Fibroblast of lung (primary cell): ENCODE measurements around the gene F10. TPM values are rescaled to one million over a fixed set of nuclear protein-coding genes. Genes with fewer than 3 reads are reported as not detected.

ENCODE experiments used
- DNase-seq, 2 donors: peaks; one replicate each; pipeline versions ENCODE4 v3.0.0 to v3.0.0-alpha.2; 2010; ENCODE audit warnings: low read depth in 2 of 2
- H2AFZ ChIP-seq: 2 replicates; pipeline ENCODE4 v1.5.1; 2012; ENCODE audit warnings: low read length, control low read depth, inconsistent platforms
- H3K27ac ChIP-seq: 2 replicates; pipeline ENCODE4 v1.5.1; 2011; ENCODE audit warnings: low read length, control low read depth; ENCODE audit not compliant: insufficient read depth
- H3K27me3 ChIP-seq: 2 replicates; pipeline ENCODE4 v1.5.1; 2011; ENCODE audit warnings: mild to moderate bottlenecking, low read length; ENCODE audit not compliant: control insufficient read depth, insufficient read depth
- H3K36me3 ChIP-seq: 2 replicates; pipeline ENCODE4 v1.5.1; 2011; ENCODE audit warnings: low read length; ENCODE audit not compliant: control insufficient read depth, insufficient read depth
- H3K4me1 ChIP-seq: 2 replicates; pipeline ENCODE4 v1.5.1; 2011; ENCODE audit warnings: low read length; ENCODE audit not compliant: control insufficient read depth, insufficient read depth; ENCODE audit errors: extremely low read depth
- H3K4me2 ChIP-seq: 2 replicates; pipeline ENCODE4 v1.5.1; 2011; ENCODE audit warnings: low read length, control low read depth; ENCODE audit not compliant: insufficient read depth; ENCODE audit errors: extremely low read depth
- H3K4me3 ChIP-seq, 4 experiments: fragments of 200-600 bp in 1 of 4; sonication (generic) in 1 of 4; replicated peaks in 1 of 4; 2 replicates each; pipeline ENCODE4 v1.5.1; 2011 to 2016; ENCODE audit warnings: low read length in 4 of 4, low read depth in 3 of 4, mild to moderate bottlenecking in 3 of 4, control low read depth in 2 of 4, inconsistent platforms in 1 of 4, mixed read lengths in 1 of 4; ENCODE audit not compliant: insufficient read depth in 1 of 4; ENCODE audit errors: control extremely low read depth in 1 of 4
- H3K79me2 ChIP-seq: 2 replicates; pipeline ENCODE4 v1.5.1; 2012; ENCODE audit warnings: mild to moderate bottlenecking, low read length, inconsistent platforms; ENCODE audit not compliant: control insufficient read depth, insufficient read depth
- H3K9ac ChIP-seq: 2 replicates; pipeline ENCODE4 v1.5.1; 2011; ENCODE audit warnings: mild to moderate bottlenecking, low read length, control low read depth; ENCODE audit not compliant: insufficient read depth
- H3K9me3 ChIP-seq: 2 replicates; pipeline ENCODE4 v1.5.1; 2012; ENCODE audit warnings: low read depth, low read length; ENCODE audit not compliant: control insufficient read depth, insufficient read depth
- H4K20me1 ChIP-seq: 2 replicates; pipeline ENCODE4 v1.5.1; 2011; ENCODE audit warnings: low read length; ENCODE audit not compliant: control insufficient read depth, insufficient read depth; ENCODE audit errors: extremely low read depth
- EZH2 ChIP-seq: IDR thresholded peaks from 2 replicates; pipeline ENCODE4 v1.5.1; 2012; ENCODE audit warnings: low read length, control low read depth, mild to moderate bottlenecking; ENCODE audit errors: missing control alignments
- polyA plus RNA-seq, 2 donors: library from polyadenylated mRNA; depleted of rRNA in 1 of 2; stranded (reverse) in 1 of 2; unstranded in 1 of 2; fragments of >200 nt; gene quantifications; 2 replicates each; pipeline ENCODE4 v1.2.1, GENCODE V29; 2011 to 2012; ENCODE audit warnings: missing spikeins in 1 of 2
- total RNA-seq: library from RNA; depleted of rRNA; stranded (reverse); fragments of >200 nt; gene quantifications from 2 replicates; pipeline ENCODE4 v1.2.1, GENCODE V29; 2014
- TF ChIP-seq, protein P1 (sequence below), 2 donors: IDR thresholded peaks in 1 of 2; conservative IDR thresholded peaks in 1 of 2; 1 replicate in 1 of 2; 2 replicates in 1 of 2; pipeline ENCODE4 v1.5.1; 2011 to 2012; ENCODE audit warnings: low read length in 2 of 2, control low read depth in 1 of 2, inconsistent platforms in 1 of 2, low read depth in 1 of 2, mild to moderate bottlenecking in 1 of 2

Gene F10
- total and polyA plus RNA-seq, 2 donors (not counting 1 experiment from before 2014, with no cell fraction given) = 39.9 to 41.5 TPM

GRCh38 chr13:113120300-113121182 lies 2.1 kb upstream of the F10 start:
- no peaks in the 10 kb centered on the region for H4K20me1 ChIP-seq
- DNase-seq = no peak
- no peak for TF ChIP-seq EZH2
- TF ChIP-seq, protein P1, sequence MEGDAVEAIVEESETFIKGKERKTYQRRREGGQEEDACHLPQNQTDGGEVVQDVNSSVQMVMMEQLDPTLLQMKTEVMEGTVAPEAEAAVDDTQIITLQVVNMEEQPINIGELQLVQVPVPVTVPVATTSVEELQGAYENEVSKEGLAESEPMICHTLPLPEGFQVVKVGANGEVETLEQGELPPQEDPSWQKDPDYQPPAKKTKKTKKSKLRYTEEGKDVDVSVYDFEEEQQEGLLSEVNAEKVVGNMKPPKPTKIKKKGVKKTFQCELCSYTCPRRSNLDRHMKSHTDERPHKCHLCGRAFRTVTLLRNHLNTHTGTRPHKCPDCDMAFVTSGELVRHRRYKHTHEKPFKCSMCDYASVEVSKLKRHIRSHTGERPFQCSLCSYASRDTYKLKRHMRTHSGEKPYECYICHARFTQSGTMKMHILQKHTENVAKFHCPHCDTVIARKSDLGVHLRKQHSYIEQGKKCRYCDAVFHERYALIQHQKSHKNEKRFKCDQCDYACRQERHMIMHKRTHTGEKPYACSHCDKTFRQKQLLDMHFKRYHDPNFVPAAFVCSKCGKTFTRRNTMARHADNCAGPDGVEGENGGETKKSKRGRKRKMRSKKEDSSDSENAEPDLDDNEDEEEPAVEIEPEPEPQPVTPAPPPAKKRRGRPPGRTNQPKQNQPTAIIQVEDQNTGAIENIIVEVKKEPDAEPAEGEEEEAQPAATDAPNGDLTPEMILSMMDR (conservative IDR thresholded peaks at IDR 0.05 in 1 of 2, IDR thresholded peaks at IDR 0.05 in 1 of 2; ENCODE audit: low read depth in 1 of 2, low read length in 2 of 2) = no peak
- no peak overlapping the region for H2AFZ ChIP-seq
- peaks cover 2% of the 10 kb centered on the region for H3K27me3 ChIP-seq
- H3K9me3 ChIP-seq = no peaks in the 10 kb centered on the region
- no peaks in the 10 kb centered on the region for H3K4me1 ChIP-seq
- H3K4me3 ChIP-seq = no peak overlapping the region
- no peak overlapping the region for H3K27ac ChIP-seq
- no peak overlapping the region for H3K4me2 ChIP-seq
- H3K36me3 ChIP-seq = no peaks in the 10 kb centered on the region
- H3K79me2 ChIP-seq = no peaks in the 10 kb centered on the region
- no peak overlapping the region for H3K9ac ChIP-seq

DNA sequence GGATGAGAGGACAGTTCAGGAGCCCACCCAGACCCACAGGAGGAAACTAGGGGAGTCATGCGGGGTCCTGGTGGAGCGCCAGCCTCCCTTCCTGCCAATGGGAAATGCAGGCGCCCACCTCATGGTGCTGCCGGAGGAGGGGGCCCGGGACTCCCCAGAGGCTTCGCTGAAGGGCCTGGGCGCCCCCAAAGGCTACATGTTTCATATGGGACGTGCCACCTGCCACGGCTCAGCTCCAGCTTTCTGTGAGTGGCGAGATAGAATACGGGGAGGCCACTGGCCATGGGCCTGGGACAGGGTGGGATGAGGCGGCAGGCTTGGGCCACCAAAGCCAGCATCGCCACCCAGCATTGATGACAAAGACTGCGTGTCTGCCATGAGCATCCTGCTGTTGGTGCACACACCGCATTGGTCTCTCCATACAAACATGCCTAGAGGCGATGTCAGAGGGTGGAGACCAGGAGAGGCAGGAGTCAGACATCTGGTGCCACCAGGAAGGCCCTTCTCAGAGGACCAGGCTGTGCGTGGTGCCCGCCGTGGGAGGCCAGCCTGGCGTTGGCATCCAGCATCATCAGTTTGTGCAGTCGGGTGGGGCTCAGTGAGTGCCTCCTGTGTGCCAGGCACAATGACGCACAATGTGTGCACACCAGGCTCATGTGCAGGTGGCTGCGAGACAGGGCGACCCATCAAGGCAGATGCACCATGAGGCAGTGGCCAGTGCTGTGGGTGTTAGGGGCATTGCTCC lies 1.2 kb upstream of the F10 start:
- Histone ChIP-seq H3K36me3 (no peaks in the 10 kb centered on the region), H3K4me3 (no peak overlapping the region), H3K27me3 (peaks cover 2% of the 10 kb centered on the region), H3K9ac (no peak overlapping the region), H3K79me2 (no peaks in the 10 kb centered on the region), H3K9me3 (no peaks in the 10 kb centered on the region), H3K27ac (no peak overlapping the region), H2AFZ (no peak overlapping the region), H3K4me1 (no peaks in the 10 kb centered on the region), H4K20me1 (no peaks in the 10 kb centered on the region), H3K4me2 (no peak overlapping the region)
- TF ChIP-seq, protein P1 (conservative IDR thresholded peaks at IDR 0.05 in 1 of 2, IDR thresholded peaks at IDR 0.05 in 1 of 2; ENCODE audit: low read depth in 1 of 2, low read length in 2 of 2) = no peak
- TF ChIP-seq EZH2 = no peak
- DNase-seq = no peak

- Histone ChIP-seq H3K79me2 (no peaks in the 10 kb centered on the region), H3K36me3 (no peaks in the 10 kb centered on the region), H3K9me3 (no peaks in the 10 kb centered on the region), H3K9ac (peak overlapping the region; percentile 23), H3K4me1 (no peaks in the 10 kb centered on the region), H3K4me3 (peak overlapping the region in 1 of 4 experiments; percentile 58), H3K4me2 (peak overlapping the region; percentile 82), H4K20me1 (no peaks in the 10 kb centered on the region), H3K27ac (no peak overlapping the region), H3K27me3 (peaks cover 5% of the 10 kb centered on the region), H2AFZ (peak overlapping the region; percentile 96)
- TF ChIP-seq, protein P1 (conservative IDR thresholded peaks at IDR 0.05 in 1 of 2, IDR thresholded peaks at IDR 0.05 in 1 of 2; ENCODE audit: low read depth in 1 of 2, low read length in 2 of 2) = no peak
- TF ChIP-seq EZH2 = no peak
- no peak for DNase-seq
Measured at GRCh38 chr13:113121928-113122471, 599 bp upstream of the F10 start.
